Ishikawa (cell line): ENCODE results near the gene APBB2.

Experiments
- CEBPB ChIP-seq: IDR thresholded peaks from 2 replicates; pipeline ENCODE4 v1.6.1; 2012
- CREB1 ChIP-seq: IDR thresholded peaks from 2 replicates; pipeline ENCODE4 v1.6.1; 2012; ENCODE audit warnings: low read depth
- EP300 ChIP-seq: IDR thresholded peaks from 2 replicates; pipeline ENCODE4 v1.6.1; 2012; ENCODE audit warnings: borderline replicate concordance
- MAX ChIP-seq: IDR thresholded peaks from 2 replicates; pipeline ENCODE4 v1.6.1; 2012
- RAD21 ChIP-seq: IDR thresholded peaks from 2 replicates; pipeline ENCODE4 v1.6.1; 2012; ENCODE audit warnings: low read depth
- REST ChIP-seq: IDR thresholded peaks from 2 replicates; pipeline ENCODE4 v1.6.1; 2012; ENCODE audit warnings: low read depth, mild to moderate bottlenecking
- TAF1 ChIP-seq: IDR thresholded peaks from 2 replicates; pipeline ENCODE4 v1.6.1; 2012; ENCODE audit warnings: low read depth, mild to moderate bottlenecking
- TCF12 ChIP-seq: IDR thresholded peaks from 2 replicates; pipeline ENCODE4 v1.6.1; 2012; ENCODE audit warnings: low read depth
- TEAD4 ChIP-seq: IDR thresholded peaks from 2 replicates; pipeline ENCODE4 v1.6.1; 2012
- USF1 ChIP-seq: IDR thresholded peaks from 2 replicates; pipeline ENCODE4 v1.6.1; 2012
- YY1 ChIP-seq: IDR thresholded peaks from 2 replicates; pipeline ENCODE4 v1.6.1; 2012; ENCODE audit warnings: low read depth
- ZBTB7A ChIP-seq: IDR thresholded peaks from 2 replicates; pipeline ENCODE4 v1.6.1; 2012; ENCODE audit warnings: low read depth

- TF ChIP-seq REST (no peak), EP300 (no peak), USF1 (no peak), YY1 (no peak), RAD21 (no peak), TCF12 (no peak), TAF1 (no peak), MAX (no peak), TEAD4 (no peak), CEBPB (no peak), CREB1 (no peak), ZBTB7A (no peak)
Measured at GRCh38 chr4:41098093-41099048, 116.0 kb downstream of the APBB2 start.
